Stimulated activated CD8-positive, alpha-beta memory T cell treated with anti-CD3 and anti-CD28 coated beads, Interleukin-7, amount 100 ng/mL, for 4 hours (primary cell): ENCODE measurements around the gene MNX1.

Source experiments
- DNase-seq, 2 donors: peaks; one replicate each; pipeline ENCODE4 v3.0.0-alpha.2; 2020; ENCODE audit warnings: low read depth in 2 of 2

The MNX1 gene

GRCh38 chr7:157032644-157033482, 22.4 kb upstream of the MNX1 start:
- no peak for DNase-seq

- DNase-seq = no peak
Measured at GRCh38 chr7:157032128-157032527, 21.7 kb upstream of the MNX1 start.

- no peak for DNase-seq
Measured at GRCh38 chr7:157028199-157028903, 17.9 kb upstream of the MNX1 start.

- DNase-seq = no peak
Measured at GRCh38 chr7:157027568-157028198, 17.2 kb upstream of the MNX1 start.

GRCh38 chr7:157024716-157025115, 14.3 kb upstream of the MNX1 start:
- DNase-seq = no peak

GRCh38 chr7:157023589-157023905, 13.1 kb upstream of the MNX1 start:
- no peak for DNase-seq

GRCh38 chr7:157022681-157023588, 12.5 kb upstream of the MNX1 start:
- DNase-seq = no peak

GRCh38 chr7:157021871-157022680, 11.6 kb upstream of the MNX1 start:
- no peak for DNase-seq

GRCh38 chr7:157021071-157021870, 10.8 kb upstream of the MNX1 start:
- no peak for DNase-seq

GRCh38 chr7:157020514-157021070, 10.1 kb upstream of the MNX1 start:
- DNase-seq = no peak

GRCh38 chr7:157019718-157020451, 9.4 kb upstream of the MNX1 start:
- no peak for DNase-seq

GRCh38 chr7:157018997-157019608, 8.6 kb upstream of the MNX1 start:
- DNase-seq = no peak

- DNase-seq = no peak
Measured at GRCh38 chr7:157018328-157018996, 8.0 kb upstream of the MNX1 start.

- DNase-seq = no peak
Measured at GRCh38 chr7:157017603-157018327, 7.3 kb upstream of the MNX1 start.

- DNase-seq = no peak
Measured at GRCh38 chr7:157017149-157017548, 6.7 kb upstream of the MNX1 start.

- DNase-seq = no peak
Measured at GRCh38 chr7:157016352-157017041, 6.0 kb upstream of the MNX1 start.

GRCh38 chr7:157016024-157016351, 5.5 kb upstream of the MNX1 start:
- no peak for DNase-seq
